SK-N-SH treated with all-trans-retinoic acid at 6 μM for 48 hours (cell line): ENCODE results near the gene TRIM65.

Experiments
- ATAC-seq: fragments of 200-7000 bp; cut with Tn5 transposase; 3 replicates; pipeline ENCODE4 v1.9.1; 2020; ENCODE audit warnings: mild to moderate bottlenecking, moderate library complexity
- ESRRG ChIP-seq: fragments of 250-450 bp; sonication (Bioruptor Pico); IDR thresholded peaks from 2 replicates; pipeline ENCODE4 v1.6.1; 2021; ENCODE audit warnings: mild to moderate bottlenecking
- GLIS3 ChIP-seq: fragments of 250-450 bp; sonication (Bioruptor Pico); IDR thresholded peaks from 2 replicates; pipeline ENCODE4 v1.5.0; 2020; ENCODE audit warnings: mild to moderate bottlenecking, moderate library complexity
- ISL1 ChIP-seq: fragments of 250-450 bp; sonication (Bioruptor Pico); IDR thresholded peaks from 2 replicates; pipeline ENCODE4 v2.1.2; 2022; ENCODE audit warnings: mild to moderate bottlenecking, moderate library complexity
- OSR1 ChIP-seq: fragments of 250-450 bp; sonication (Bioruptor Pico); IDR thresholded peaks from 2 replicates; pipeline ENCODE4 v1.8.0; 2022; ENCODE audit warnings: moderate library complexity, mild to moderate bottlenecking, inconsistent platforms
- PATZ1 ChIP-seq: fragments of 250-450 bp; sonication (Bioruptor Pico); IDR thresholded peaks from 2 replicates; pipeline ENCODE4 v1.8.0; 2020; ENCODE audit warnings: mild to moderate bottlenecking, moderate library complexity, borderline replicate concordance
- PPARA ChIP-seq: fragments of 250-450 bp; sonication (Bioruptor Pico); IDR thresholded peaks from 2 replicates; pipeline ENCODE4 v1.5.0; 2020; ENCODE audit warnings: mild to moderate bottlenecking, borderline replicate concordance
- SNAI2 ChIP-seq: fragments of 250-450 bp; sonication (Bioruptor Pico); IDR thresholded peaks from 2 replicates; pipeline ENCODE4 v1.5.0; 2020; ENCODE audit warnings: mild to moderate bottlenecking, moderate library complexity
- TOX ChIP-seq: fragments of 250-450 bp; sonication (Bioruptor Pico); IDR thresholded peaks from 2 replicates; pipeline ENCODE4 v1.8.0; 2021; ENCODE audit warnings: mild to moderate bottlenecking, moderate library complexity, borderline replicate concordance
- ZC3H10 ChIP-seq: fragments of 250-450 bp; sonication (Bioruptor Pico); IDR thresholded peaks from 2 replicates; pipeline ENCODE4 v1.5.1; 2021; ENCODE audit warnings: mild to moderate bottlenecking, moderate library complexity
- ZFP3 ChIP-seq: fragments of 250-450 bp; sonication (Bioruptor Pico); IDR thresholded peaks from 2 replicates; pipeline ENCODE4 v1.5.0; 2020; ENCODE audit warnings: mild to moderate bottlenecking, moderate library complexity
- ZNF565 ChIP-seq: fragments of 450-650 bp; formaldehyde crosslinking; conservative IDR thresholded peaks from 2 replicates; pipeline ENCODE4 v1.5.0; 2020; ENCODE audit warnings: low read depth, mild to moderate bottlenecking, moderate library complexity
- ZNF70 ChIP-seq: fragments of 450-650 bp; formaldehyde crosslinking; IDR thresholded peaks from 2 replicates; pipeline ENCODE4 v1.5.0; 2020; ENCODE audit warnings: mild to moderate bottlenecking, moderate library complexity
- ZNF8 ChIP-seq: fragments of 450-650 bp; formaldehyde crosslinking; IDR thresholded peaks from 2 replicates; pipeline ENCODE4 v1.5.0; 2020; ENCODE audit warnings: mild to moderate bottlenecking, moderate library complexity
- TF ChIP-seq, protein P1 (sequence below): fragments of 250-450 bp; sonication (Bioruptor Pico); IDR thresholded peaks from 2 replicates; pipeline ENCODE4 v1.5.0; 2020; ENCODE audit warnings: mild to moderate bottlenecking, moderate library complexity

The TRIM65 gene

GRCh38 chr17:75842411-75842810, 54.3 kb downstream of the TRIM65 start (continued):
- TF ChIP-seq, protein P1, sequence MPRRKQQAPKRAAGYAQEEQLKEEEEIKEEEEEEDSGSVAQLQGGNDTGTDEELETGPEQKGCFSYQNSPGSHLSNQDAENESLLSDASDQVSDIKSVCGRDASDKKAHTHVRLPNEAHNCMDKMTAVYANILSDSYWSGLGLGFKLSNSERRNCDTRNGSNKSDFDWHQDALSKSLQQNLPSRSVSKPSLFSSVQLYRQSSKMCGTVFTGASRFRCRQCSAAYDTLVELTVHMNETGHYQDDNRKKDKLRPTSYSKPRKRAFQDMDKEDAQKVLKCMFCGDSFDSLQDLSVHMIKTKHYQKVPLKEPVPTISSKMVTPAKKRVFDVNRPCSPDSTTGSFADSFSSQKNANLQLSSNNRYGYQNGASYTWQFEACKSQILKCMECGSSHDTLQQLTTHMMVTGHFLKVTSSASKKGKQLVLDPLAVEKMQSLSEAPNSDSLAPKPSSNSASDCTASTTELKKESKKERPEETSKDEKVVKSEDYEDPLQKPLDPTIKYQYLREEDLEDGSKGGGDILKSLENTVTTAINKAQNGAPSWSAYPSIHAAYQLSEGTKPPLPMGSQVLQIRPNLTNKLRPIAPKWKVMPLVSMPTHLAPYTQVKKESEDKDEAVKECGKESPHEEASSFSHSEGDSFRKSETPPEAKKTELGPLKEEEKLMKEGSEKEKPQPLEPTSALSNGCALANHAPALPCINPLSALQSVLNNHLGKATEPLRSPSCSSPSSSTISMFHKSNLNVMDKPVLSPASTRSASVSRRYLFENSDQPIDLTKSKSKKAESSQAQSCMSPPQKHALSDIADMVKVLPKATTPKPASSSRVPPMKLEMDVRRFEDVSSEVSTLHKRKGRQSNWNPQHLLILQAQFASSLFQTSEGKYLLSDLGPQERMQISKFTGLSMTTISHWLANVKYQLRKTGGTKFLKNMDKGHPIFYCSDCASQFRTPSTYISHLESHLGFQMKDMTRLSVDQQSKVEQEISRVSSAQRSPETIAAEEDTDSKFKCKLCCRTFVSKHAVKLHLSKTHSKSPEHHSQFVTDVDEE (CRISPR knock-in tag) = no peak
- TF ChIP-seq OSR1 = no peak
- TF ChIP-seq PATZ1 (CRISPR knock-in tag) = no peak

DNA sequence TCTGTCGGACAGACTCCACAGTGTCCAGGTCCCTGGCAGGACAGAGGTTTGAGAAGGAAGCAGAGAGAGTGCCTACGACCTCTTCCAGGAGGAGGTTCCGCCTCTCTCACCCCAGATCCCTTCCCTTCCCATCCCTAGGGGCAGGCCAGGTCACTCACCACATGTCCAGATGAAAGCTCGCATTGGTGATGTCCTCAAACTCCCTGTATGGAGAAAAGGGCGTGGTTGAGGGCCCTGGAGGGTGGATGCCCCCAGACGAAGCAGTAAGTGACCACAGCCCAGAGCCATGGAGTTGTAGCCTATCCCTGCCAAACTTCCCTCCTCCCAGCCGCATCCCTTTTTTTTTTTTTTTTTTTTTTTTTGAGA, 56.0 kb downstream of the TRIM65 start:
- no peak for TF ChIP-seq ZNF70 (CRISPR knock-in tag)
- no peak for ATAC-seq

DNA sequence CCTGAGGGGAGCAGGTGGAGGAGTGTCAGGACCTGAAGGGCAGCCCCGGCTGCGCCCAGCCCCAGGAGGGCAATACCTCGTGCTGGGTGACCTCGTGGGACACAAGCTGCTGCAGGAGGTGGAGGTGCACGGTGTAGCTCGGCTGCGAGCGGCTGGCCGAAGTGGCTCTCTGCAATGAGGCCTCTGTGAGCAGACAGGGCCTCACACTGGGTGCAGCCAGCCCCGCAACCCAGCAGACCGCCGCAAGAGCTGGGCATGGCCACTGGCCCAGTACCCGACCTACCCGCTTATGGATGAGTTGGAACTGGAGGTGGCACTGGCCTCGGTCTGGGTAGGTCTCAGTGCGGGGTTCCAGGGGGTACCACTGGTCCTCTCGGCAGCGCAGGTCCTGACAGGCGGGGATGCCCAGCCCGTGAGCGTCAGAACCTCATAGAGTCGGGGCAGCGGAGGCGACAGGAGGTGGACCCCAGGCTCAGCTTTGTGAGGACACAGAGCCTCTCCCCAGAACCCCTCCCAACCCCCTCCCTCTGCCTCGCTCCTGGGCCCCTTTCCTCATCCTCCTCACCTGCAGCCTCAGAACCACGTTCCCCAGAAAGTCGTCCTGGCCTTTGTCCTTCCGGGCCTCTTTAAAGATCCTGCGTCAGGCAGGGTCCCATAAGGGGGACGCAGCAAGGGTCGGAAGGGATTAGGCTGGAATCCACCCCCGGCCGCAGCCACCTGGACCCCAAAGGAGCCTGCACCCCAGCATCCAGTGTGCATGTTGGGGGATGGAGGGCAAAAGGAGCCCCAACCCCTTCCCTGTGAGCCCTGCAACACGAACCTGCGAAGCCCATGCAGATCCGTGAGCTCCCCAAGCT, 56.6 kb downstream of the TRIM65 start:
- TF ChIP-seq PATZ1 (CRISPR knock-in tag) (no peak), ESRRG (CRISPR knock-in tag) (no peak), TOX (CRISPR knock-in tag) (no peak), ZNF565 (CRISPR knock-in tag) (no peak), ZFP3 (CRISPR knock-in tag) (no peak), SNAI2 (CRISPR knock-in tag) (no peak), GLIS3 (CRISPR knock-in tag) (no peak), PPARA (CRISPR knock-in tag) (no peak), ZNF8 (no peak), ZC3H10 (CRISPR knock-in tag) (no peak), ISL1 (CRISPR knock-in tag) (no peak)
- ATAC-seq = no peak
